ENCODE results near the gene ANTXR2. TPM values are rescaled to one million over a fixed set of nuclear protein-coding genes. Genes with fewer than 3 reads are reported as not detected.
"Not testable (repeated sequence)": the region's sequence is repeated elsewhere in the genome, so short reads cannot be mapped to it uniquely, and the experiment has no call there.

ANTXR2 gene
- total RNA-seq, 2 donors from 2014 or later, result 86.1 to 133 TPM

DNA sequence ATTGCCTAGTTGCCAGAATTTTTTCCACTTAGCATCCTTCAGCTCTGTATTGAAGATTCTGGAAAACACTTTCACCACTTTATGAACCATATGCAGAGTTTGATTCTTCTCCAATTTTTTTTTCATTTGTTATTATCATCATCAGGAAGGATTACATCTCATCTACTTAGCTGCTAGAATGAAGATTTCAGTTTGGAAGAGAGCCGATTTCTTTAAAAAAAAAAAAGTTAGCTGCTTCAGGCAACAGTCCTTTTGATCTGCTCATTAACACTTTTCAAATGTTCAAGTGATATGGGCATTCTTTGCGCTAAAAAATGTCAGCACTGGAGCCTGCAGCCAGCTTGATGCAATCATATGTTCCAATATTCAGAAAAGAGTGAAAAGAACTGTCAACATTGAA is 76.2 kb downstream of the ANTXR2 start:
- Histone ChIP-seq H3K4me3 (no peak overlapping the region), H3K27ac (no peak overlapping the region), H3K36me3 (no peaks in the 10 kb centered on the region), H3K9me3 (no peaks in the 10 kb centered on the region), H3K27me3 (replicated peaks; ENCODE audit: insufficient read depth) (no peaks in the 10 kb centered on the region), H3K4me1 (replicated peaks) (no peaks in the 10 kb centered on the region)
- 28% methylated on average over 2 of the region's 2 CpGs for WGBS
- intact Hi-C loops (cut with DNase I), result no loop called here
- no peak for TF ChIP-seq POLR2AphosphoS5 (IDR thresholded peaks at IDR 0.05)
- TF ChIP-seq, protein P1, sequence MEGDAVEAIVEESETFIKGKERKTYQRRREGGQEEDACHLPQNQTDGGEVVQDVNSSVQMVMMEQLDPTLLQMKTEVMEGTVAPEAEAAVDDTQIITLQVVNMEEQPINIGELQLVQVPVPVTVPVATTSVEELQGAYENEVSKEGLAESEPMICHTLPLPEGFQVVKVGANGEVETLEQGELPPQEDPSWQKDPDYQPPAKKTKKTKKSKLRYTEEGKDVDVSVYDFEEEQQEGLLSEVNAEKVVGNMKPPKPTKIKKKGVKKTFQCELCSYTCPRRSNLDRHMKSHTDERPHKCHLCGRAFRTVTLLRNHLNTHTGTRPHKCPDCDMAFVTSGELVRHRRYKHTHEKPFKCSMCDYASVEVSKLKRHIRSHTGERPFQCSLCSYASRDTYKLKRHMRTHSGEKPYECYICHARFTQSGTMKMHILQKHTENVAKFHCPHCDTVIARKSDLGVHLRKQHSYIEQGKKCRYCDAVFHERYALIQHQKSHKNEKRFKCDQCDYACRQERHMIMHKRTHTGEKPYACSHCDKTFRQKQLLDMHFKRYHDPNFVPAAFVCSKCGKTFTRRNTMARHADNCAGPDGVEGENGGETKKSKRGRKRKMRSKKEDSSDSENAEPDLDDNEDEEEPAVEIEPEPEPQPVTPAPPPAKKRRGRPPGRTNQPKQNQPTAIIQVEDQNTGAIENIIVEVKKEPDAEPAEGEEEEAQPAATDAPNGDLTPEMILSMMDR (IDR thresholded peaks at IDR 0.05), result no peak
- TF ChIP-seq POLR2A (IDR thresholded peaks at IDR 0.05), result no peak
- no peak for DNase-seq (ENCODE audit: low spot score)

DNA sequence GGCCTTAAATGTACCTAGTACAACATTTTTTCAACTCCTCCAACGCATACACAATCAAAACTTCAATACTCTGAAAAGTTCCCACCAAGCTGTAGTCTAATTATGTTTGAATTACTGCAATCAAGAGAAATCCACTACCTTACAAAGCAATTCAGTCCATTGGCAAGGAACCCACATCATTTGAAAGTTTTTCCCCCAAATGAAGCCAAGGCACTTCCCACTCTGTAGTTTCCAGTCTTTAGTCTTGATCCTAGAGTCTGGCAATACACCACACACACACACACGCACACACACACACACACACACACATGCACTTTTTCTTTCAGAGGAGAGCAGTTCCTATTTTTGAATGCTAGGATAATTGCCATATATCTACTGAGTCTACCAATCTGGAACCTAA is 79.6 kb downstream of the ANTXR2 start:
- no peaks in the 10 kb centered on the region for H3K27me3 ChIP-seq (replicated peaks; ENCODE audit: insufficient read depth)
- intact Hi-C loops (cut with DNase I), result no loop called here
- no peak overlapping the region for H3K27ac ChIP-seq
- H3K36me3 ChIP-seq, result no peaks in the 10 kb centered on the region
- no peak overlapping the region for H3K4me3 ChIP-seq
- H3K4me1 ChIP-seq (replicated peaks), result no peaks in the 10 kb centered on the region
- WGBS, result 79% methylated on average over 2 of the region's 2 CpGs
- TF ChIP-seq POLR2A (IDR thresholded peaks at IDR 0.05) (no peak), POLR2AphosphoS5 (IDR thresholded peaks at IDR 0.05) (no peak)
- TF ChIP-seq, protein P1 (IDR thresholded peaks at IDR 0.05), result no peak
- no peak for DNase-seq (ENCODE audit: low spot score)
- no peaks in the 10 kb centered on the region for H3K9me3 ChIP-seq

DNA sequence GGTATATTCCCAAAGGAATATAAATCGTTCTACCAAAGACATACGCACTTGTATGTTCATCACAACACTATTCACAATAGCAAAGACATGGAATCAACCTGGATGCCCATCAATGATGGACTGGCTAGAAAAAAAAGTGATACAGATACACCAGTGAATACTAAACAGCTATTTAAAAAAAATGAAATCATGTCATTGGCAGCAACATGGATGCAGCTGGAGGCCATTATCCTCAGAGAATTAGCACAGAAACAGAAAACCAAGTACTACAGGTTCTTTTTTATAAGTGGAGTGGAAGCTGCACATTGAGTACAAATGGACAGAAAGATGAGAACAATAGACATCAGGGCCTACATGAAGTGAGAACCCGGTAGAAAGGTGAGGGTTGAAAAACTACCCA is 81.4 kb downstream of the ANTXR2 start:
- no peak for DNase-seq (ENCODE audit: low spot score)
- WGBS, result 92% methylated on average over 3 of the region's 3 CpGs
- H3K27me3 ChIP-seq (replicated peaks; ENCODE audit: insufficient read depth), result no peaks in the 10 kb centered on the region
- TF ChIP-seq, protein P1 (IDR thresholded peaks at IDR 0.05), result no peak
- TF ChIP-seq POLR2AphosphoS5 (IDR thresholded peaks at IDR 0.05) (no peak), POLR2A (IDR thresholded peaks at IDR 0.05) (no peak)
- intact Hi-C loops (cut with DNase I), result no loop called here
- H3K36me3 ChIP-seq, result no peaks in the 10 kb centered on the region
- H3K27ac ChIP-seq, result no peak overlapping the region
- H3K4me3 ChIP-seq, result no peak overlapping the region
- H3K4me1 ChIP-seq (replicated peaks), result no peaks in the 10 kb centered on the region
- no peaks in the 10 kb centered on the region for H3K9me3 ChIP-seq

DNA sequence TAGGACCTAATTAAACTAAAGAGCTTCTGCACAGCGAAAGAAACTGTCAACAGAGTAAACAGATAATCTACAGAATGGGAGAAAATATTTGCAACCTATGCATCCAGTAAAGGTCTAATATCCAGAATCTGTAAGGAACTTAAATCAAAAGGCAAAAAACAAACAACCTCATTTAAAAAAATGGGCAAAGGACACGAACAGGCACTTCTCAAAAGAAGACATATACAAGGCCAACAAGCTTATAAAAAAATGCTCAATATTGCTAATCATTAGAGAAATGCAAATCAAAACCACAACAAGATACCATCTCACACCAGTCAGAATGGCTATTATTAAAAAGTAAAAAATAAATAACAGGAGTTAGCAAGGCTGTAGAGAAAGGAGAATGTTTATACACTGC is 81.9 kb downstream of the ANTXR2 start:
- H3K27me3 ChIP-seq (replicated peaks; ENCODE audit: insufficient read depth); DNase-seq (ENCODE audit: low spot score); intact Hi-C loops (cut with DNase I); H3K27ac ChIP-seq; H3K9me3 ChIP-seq; H3K4me1 ChIP-seq (replicated peaks); H3K4me3 ChIP-seq; H3K36me3 ChIP-seq: not testable (repeated sequence)
- WGBS, result 82% methylated on average over 2 of the region's 2 CpGs

DNA sequence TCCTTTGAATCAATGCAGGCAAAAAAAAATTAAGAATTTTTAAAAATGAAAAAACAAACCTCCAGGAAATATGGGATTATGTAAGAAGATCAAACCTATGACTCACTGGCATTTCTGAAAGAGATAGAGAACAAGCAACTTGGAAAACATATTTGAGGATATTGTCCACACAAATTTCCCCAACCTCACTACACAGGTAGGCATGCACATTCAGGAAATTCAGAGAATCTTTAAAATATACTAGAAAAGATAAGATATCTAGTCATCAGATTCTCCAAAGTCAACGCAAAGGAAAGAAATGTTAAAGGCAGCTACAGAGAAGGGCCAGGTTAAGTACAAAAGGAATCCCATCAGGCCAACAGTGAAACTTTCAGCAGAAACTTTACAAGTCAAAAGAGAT is 85.6 kb downstream of the ANTXR2 start:
- H3K27me3 ChIP-seq (replicated peaks; ENCODE audit: insufficient read depth), result no peaks in the 10 kb centered on the region
- WGBS, result 88% methylated on average over 1 of the region's 1 CpG
- no peaks in the 10 kb centered on the region for H3K36me3 ChIP-seq
- no peaks in the 10 kb centered on the region for H3K4me1 ChIP-seq (replicated peaks)
- no peak overlapping the region for H3K27ac ChIP-seq
- TF ChIP-seq POLR2AphosphoS5 (IDR thresholded peaks at IDR 0.05), result no peak
- TF ChIP-seq, protein P1 (IDR thresholded peaks at IDR 0.05), result no peak
- TF ChIP-seq POLR2A (IDR thresholded peaks at IDR 0.05), result no peak
- intact Hi-C loops (cut with DNase I), result no loop called here
- H3K9me3 ChIP-seq, result no peaks in the 10 kb centered on the region
- DNase-seq (ENCODE audit: low spot score), result no peak
- no peak overlapping the region for H3K4me3 ChIP-seq

All from prostate gland (tissue), 2 donors.